ENCODE data around the gene RNGTT.

Gene RNGTT

DNA sequence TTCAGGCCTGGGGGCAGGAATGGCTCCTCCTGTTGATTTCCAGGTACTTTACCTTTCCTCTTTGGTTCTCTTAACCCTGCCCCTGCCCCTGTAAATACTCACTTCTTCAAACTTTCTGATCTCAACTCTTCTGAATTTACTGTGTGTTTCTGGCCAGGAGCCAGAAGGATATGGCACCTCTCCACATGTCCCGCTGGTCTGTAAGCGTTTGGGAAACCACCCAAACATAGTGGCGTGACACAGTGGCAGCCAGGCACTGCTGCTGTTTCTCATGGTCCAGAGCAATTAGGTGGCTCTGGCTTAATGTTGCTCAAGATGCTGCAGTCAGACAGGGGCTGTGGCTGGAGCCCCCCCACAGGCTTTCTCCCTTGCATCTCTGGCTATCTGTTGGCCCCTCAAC lies 374.5 kb downstream of the RNGTT start:
- DNase-seq (ENCODE audit: low spot score): no peak

DNA sequence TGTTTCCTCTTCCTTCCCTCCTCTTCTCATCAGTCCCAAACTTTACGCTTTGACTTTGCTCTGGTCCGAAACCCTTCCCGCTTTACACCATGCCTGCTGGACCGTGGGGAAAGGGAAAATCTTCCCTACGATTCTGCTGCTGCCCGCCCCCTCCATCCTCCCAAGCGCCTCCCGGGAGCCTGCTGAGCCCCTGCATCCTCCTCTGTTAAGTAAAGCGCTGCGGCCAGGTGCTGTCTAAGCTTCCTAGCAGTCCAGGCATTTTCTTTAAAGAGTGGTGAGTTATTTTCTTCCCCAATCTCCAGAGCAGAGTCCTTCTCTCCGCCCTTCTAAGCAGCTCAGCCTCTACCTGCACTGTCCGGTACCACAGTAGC lies 376.3 kb downstream of the RNGTT start:
- no peak for DNase-seq (ENCODE audit: low spot score)

DNA sequence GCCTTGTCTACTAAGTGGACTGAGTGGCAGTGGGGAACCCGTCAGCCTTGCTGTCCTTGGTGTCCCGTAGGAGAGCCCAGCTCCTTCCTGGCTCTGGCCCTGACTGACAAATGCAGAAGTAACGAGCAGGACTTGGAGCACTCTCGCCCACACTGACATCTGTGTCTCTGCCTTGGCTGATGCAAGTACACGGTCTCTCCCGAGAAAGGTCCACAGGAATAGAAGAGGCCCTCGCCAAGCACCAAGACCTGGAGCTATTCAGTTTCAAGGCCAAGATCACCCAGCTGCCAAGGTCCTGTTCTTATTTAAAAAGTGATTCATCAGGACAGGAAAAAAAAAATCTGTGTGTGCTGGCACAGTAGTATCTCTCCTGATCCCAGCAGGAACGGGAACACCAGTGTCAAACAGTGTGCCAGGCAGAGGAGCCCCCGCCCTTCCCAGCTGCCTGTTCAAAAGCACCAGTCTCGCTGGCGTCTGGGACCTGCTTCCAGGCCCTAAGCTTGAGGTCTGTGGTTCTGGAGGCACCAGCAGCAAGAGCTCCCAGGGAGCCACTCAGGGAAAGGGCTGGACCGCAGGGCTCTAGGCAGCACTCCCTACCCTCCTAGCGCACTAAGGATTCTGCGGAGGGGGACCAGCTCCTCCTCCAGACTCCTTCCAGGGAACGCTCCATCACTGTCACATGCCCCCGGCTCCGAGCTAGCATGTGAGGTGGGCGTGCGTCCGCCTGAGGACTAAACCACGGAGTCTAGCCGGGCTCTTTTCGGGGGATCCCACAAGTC lies 376.9 kb downstream of the RNGTT start:
- DNase-seq (ENCODE audit: low spot score): peak; percentile 10

DNA sequence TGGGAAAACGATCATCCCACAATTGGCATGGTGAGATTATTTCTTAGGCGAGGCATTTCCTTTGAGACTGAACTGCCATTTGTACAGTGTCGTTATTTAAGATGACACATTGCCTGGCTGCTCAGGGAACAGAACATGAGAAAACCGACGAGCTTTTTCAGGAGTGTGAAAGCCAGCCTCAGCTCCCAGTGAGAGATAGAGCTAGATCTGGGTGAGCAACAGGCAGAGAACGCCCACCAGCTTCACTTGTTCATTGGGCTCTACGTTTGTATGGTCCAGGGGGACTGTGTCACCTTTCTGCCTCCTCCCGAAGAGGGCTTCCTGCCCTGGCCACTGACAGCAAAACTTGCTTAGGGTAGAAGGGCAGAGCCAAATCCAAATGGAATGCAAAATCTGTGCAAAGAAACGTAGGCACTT lies 378.1 kb downstream of the RNGTT start:
- no peak for DNase-seq (ENCODE audit: low spot score)

DNA sequence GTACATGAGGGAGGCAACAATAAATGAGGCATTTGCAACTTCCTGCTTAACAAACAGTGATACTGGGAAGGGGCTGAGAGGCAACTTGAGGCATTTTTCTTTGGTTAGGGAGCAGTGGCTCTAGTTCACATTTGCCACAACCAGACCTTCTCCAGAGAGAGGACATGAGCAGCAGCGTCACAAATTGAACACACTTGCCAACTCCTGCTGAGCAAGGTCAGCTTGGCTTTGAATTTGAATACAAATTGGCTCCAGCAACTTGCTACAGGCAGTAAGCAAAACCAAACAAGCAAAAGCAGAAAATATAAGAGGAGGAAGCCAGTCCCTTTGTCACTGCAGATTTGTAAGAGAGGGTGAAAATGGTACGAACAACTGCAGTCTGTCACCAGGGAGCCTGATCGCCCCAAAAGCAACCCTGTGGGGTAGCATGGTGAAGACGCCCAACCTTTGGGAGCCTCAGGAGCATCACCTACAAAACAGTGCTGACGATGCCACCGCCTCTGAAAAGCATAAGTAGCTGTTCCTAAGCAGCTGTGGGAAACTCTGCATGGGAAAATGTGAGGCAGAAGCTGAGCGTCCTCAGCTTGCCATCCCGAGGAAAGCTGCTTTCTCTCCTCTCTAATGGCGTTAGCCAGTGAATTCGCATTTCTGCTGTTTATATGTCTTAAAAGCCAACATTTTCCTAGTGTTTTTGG lies 378.7 kb downstream of the RNGTT start:
- no peak for DNase-seq (ENCODE audit: low spot score)

DNA sequence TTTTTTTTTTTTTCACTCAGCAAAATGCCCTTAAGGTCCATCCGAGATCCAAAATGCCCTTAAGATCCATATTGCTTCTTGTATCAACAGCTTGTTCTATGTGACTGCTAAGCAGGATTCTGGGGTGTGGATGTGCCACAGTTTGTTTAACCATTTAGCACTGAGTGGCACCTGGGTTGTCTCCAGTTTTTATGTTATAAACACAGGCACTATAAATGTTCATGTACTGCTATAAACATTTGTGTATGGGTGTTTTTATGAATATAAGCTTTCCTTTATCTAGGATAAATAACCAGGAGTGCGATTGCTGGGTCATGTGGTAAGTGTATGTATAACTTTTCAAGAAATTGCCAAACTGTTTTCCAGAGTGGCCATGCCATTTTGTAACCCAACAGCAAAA lies 386.0 kb downstream of the RNGTT start:
- no peak for DNase-seq (ENCODE audit: low spot score)

DNA sequence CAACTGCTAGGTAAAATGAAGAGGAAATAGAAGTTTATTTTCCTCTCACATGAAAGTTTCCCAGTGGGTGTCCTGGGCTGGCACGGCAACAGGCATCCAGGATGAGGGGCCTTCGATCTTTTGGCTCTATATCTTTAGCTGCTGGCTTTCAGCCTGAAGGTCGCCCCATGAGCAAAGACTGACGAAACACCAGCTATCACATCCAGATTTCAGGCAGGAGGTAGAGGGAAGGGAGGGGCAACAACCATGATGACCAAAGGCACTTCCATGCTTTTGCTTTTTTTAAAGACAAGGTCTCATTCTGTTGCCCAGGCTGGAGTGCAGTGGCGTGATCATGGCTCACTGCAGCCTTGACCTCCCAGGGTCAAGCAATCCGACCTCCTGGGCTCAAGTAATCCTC lies 387.9 kb downstream of the RNGTT start:
- no peak for DNase-seq (ENCODE audit: low spot score)

DNA sequence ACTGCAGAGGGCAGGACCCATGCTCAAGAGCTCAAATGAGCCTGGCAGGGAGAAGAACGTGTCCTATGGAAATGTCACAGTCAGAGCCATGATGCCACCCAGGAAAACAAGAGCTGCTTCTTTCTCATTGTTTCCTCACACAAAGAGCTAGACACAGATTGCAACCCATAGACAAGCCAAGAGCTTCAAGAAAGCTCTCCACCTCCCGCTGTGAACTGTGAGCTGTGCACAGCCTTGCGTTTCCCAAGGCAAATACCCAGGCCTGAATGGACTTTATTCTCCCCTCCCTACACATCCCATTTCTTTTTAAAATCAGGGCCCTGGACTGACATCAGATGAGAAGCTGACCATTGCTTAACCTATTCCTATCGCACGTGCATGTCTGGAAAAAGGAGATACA lies 388.8 kb downstream of the RNGTT start:
- DNase-seq (ENCODE audit: low spot score): no peak

DNA sequence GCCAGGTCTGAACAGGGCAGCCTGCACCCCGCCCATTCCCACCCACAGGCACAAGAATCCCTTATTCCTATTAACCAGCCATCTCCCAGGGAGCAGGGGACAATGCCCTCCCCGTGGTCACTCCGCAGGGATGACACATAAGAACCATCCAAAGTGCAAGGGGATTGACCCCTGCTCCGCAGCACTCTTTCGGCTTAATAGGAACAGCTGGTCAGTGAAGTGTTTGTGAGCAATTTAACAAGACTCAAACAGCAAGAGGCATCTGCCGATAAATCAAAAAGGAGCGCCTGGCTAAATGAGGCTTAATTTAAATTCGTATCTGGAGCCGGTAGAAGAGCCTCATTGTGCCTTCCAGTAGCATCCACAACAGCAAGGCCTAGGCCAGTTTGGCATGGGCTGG lies 389.4 kb downstream of the RNGTT start:
- no peak for DNase-seq (ENCODE audit: low spot score)

DNA sequence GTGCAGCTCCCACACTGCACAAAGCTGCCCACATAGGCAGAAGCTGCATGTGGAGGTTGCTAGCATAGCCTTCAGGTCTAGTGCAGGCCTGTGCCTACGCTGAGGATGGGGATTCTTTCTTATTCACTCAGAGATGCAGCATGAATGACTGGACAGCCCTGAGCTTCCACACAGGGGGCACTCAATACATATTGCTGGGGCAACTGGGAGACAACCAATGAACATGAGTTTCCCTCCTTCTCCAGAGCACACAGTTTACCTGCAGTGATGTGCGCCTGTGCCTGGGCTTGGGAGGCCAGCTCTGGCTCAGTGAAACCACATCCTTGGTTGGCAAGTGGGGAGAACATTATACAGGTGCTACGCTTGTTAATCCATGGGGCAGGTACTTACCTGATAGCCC lies 389.9 kb downstream of the RNGTT start:
- DNase-seq (ENCODE audit: low spot score): no peak

DNA sequence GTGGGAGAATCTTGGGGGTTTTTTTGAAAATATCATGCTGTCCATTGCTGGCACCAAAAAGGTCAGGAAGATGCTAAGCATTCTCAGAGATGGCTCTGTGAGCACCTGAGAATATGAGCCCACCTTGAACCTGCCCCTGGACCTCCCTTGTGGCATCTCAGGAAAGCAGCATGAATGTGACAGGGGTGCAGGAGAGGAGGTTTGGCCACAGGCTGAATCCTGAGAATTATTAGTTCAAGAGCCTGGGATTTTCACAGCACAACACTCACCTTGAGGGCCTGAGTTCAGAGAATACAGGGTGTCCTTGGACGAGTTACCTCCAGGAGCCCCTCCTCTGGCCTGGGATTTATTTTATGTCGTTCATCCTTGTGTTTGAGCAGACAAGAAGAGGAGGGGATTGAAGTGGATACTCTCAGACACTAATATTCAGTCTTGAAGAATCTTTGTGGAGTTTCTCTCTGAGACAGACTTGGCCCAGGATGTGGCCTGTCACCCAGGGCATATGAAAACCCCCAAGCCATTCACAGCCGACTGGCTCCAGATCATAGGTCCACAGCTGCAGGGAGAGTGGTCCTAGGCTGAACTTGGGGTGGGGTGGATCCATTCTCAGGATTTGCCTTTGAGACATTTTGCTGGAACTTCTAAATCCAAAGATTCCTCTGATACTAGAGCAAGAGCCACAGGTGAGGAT lies 390.8 kb downstream of the RNGTT start:
- no peak for DNase-seq (ENCODE audit: low spot score)

DNA sequence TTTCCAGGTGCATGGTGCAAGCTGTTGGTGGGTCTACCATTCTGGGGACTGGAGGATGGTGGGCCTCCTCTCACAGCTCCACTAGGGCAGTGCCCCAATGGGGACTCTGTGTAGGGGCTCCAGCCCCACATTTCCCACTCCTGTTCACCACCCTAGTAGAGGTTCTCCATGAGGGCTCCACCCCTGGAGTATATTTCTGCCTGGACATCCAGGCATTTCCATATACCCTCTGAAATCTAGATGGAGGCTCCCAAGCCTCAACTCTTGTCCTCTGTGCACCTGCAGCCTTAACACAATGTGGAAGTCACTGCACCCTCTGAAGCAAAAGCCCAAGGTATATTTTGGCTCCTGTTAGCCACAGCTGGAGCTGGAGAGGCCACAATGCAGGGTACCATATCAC lies 393.5 kb downstream of the RNGTT start:
- no peak for DNase-seq (ENCODE audit: low spot score)

DNA sequence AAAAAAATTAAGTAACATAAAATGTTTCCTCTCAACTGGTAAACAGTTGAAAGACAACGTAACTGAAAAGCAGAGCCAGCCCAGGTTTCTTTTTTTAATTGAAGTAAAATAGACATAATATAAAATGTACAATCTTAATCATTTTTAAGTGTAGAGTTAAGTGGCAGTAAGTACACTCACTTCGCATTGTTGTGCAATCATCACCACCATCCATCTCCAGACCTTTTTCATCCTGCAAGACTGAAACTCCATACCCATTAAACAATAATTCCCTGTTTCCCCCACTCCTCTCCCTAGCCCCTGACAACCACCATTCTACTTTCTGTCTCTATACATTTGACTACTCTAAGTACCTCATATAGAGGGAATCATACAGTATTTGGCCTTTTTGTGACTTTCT lies 395.7 kb downstream of the RNGTT start:
- no peak for DNase-seq (ENCODE audit: low spot score)

DNA sequence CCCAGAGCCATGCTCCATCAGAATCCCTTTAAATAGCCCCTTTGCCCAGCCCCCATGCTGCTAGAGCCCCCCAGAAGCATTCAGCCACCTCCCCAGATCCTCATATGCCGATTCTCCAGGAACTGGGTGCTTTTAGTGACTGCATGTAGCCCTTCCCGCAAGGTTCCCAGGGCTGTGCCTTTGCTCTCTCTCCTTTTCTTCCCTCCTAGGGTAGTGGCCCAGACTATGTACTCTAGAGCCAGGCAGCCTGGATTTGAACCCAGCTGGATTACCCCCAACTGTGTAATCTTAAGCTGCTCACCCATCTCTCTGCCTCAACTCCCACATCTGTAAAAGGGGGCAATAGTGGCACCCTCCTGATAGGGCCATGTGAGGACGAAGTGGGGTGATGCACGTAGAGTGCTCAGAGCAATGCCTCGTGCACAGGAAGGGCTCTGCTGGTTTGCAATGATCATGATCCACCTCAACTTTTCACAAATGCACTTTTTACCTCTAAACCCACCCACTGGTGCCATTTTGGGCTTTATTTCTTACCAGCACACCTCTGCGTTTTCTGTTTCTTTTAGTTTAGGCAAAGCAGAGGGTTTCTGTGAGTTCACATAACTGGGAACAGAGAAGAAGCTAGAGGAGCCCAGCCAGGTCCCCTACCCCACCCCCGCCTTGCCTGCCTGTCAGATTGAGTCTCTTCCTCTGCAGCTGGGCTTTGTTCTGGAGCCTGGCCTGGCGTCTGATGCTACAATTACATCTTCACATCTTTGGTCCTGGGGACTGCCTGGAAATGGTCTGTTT lies 396.5 kb downstream of the RNGTT start:
- no peak for DNase-seq (ENCODE audit: low spot score)

DNA sequence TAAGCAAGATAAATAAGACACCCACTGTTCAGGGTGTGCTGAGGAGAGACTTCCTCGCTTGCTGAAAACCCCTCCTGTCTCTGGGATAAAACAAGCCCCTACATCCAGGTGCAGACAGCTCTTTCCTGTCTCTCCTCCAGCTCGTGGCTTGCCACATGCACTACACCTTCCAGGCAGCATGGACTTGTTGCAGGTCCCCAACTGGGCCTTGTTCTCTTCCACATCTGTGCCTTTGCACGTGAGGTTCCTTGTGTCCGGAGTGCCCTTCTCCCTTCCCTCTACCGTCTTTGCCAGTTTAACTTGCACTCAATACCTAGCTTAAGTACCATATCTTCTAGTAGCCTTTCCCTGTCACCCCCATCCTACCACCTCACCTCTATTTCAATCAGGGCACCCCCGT lies 397.6 kb downstream of the RNGTT start:
- no peak for DNase-seq (ENCODE audit: low spot score)

DNA sequence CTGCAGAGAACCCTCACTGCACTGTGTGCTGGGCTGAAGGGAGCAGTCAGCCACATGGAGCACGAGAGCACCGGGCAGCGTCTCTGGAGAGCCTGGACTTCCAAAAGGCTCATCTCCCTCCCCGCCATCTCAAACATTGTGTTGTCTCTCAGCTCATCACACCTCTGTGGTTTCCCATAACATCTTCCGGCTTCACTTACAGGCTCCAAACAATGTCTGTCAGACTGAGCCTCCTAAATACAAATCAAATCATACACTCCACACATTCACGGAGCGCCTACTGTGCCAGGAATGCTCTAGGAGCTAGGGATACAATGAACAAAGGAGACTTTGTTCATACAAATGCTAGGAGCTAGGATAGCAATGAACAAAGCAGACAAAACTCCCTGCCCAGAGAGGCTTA lies 398.0 kb downstream of the RNGTT start:
- DNase-seq (ENCODE audit: low spot score): no peak

DNA sequence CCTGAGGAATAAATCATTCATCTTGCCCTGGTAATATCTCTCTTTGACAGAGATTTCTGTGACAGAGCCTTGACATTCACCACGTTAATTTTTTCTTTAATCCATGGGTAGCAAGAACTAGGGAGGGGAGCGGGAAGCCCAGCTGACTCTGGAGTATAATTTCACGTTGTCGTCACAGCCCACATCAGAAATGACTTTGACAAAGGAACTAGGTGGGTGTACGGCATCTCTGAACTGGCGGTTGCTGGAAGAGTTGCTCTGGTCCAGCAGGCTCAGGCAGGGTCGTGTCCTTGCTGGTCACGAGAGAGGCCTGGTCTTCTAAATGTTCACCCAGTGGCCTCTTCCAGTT lies 400.2 kb downstream of the RNGTT start:
- DNase-seq (ENCODE audit: low spot score): no peak

DNA sequence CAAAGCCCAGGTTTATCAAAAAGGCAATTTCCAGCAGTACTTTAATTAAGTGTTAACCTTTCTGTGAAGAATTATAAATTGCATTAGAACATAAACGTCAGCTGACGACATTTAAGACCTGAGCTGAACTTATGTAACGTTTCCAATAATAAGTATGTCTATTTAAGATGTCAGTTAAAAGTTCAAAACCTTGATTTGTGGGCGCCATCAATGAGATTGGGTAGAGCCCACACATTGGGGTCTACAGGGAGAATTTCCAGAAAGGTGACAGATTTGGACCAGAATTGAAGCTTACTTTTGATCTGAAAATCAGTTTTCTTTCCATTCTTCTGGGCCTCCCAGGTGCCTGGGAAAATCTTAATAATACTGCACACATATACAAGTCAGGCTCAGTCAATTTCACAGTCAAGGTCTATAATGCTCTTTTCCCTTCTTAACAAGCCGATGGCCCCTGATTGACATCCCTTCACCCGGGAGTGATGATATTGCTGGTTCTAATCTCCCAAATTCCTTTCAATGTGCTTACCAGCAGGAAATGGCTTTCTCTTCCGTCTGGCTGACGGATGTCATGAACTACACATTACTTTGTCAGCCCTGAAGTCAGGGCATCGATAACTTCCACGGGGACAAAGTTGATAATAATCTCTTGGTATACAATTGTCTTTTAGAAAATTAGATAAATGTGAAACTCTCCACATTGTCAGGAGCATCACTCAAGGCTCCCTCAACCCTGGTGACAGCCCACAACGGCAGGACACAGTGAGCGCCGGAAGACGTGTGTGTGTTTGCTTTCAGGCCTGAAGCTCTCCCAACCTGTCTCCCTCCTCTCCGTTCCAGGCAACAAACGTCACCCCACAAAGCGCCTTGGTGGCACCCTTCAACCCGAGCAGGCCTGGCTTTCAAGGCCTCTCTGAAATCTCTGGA lies 400.8 kb downstream of the RNGTT start:
- DNase-seq (ENCODE audit: low spot score): no peak

DNA sequence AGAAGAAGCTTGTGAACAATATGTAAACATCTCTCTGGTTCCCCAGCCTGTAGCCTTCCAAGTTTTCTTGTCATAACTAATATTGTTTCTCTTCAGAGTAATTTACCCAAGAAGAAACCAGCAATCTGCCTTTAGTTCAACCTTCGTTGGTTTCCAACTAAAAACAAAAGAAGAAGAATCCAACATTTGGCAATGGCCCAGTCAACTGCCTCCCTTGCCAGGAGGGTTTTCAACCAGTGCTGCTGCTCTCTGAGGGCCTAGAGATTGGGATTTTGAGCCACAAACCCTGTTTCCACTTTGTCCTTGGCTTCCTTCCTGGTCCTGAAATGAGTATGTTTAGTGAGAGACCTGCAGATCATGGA lies 401.5 kb downstream of the RNGTT start:
- no peak for DNase-seq (ENCODE audit: low spot score)

DNA sequence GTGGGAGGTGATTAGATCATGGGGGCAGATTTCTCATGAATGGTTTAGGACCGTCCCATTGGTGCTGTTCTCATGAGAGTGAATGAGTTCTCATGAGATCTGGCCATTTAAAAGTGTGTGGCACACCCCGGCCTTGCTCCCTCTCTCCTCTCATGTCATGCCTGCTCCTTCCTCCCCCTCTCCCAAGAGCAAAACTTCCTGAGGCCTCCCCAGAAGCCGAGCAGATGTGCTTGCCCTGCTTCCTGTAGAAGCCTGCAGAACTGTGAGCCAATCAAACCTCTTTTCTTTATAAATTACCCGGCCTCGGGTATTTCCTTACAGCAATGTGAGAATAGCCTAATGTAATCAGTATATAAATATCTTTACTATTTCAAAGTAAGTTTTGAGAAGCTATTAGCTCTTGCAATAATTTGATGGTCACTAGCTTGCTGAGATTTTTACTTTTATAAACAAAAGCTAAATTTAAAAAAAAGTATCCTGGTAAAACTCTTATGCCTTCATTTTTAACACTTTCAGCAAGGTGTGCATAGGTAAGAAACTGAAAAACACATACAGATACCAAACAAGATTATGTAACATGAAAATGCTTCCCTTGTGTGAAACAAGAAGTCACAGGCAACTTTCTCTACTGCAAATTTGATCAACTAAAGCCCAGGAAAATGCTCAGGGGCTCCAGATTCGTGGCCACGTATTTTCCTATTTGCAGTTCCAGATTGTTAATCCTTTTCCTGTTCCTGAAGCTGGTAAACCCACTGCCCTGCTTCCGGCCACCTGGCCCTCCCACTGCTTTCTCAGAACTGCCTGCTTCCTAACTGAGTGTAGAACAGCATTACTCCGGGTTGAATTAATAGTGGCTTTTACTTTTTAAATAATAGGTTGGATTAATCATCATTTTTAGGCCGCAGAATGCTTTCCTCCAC lies 402.1 kb downstream of the RNGTT start:
- DNase-seq (ENCODE audit: low spot score): no peak
